T-helper 2 cell treated with Interferon-gamma antibody and Interleukin-4, amounts not matched to agents 5 μg/mL and 100 μg/mL, for 36 hours (primary cell): ENCODE measurements around the gene NEK1.

ENCODE experiments used
- DNase-seq: peaks from one replicate; pipeline ENCODE4 v3.0.0; 2021; ENCODE audit warnings: low spot score
- H3K27ac Mint-ChIP-seq: one replicate; pipeline ENCODE4 v1.8.0; 2021; ENCODE audit warnings: mild to moderate bottlenecking, mixed read lengths
- H3K27me3 Mint-ChIP-seq: one replicate; pipeline ENCODE4 v1.8.0; 2021; ENCODE audit warnings: low read depth, mixed read lengths
- H3K36me3 Mint-ChIP-seq: one replicate; pipeline ENCODE4 v1.8.0; 2021; ENCODE audit warnings: low read depth, mixed read lengths
- H3K4me1 Mint-ChIP-seq: one replicate; pipeline ENCODE4 v1.8.0; 2021; ENCODE audit warnings: low read depth, mixed read lengths
- H3K4me3 Mint-ChIP-seq: one replicate; pipeline ENCODE4 v1.8.0; 2022; ENCODE audit warnings: mild to moderate bottlenecking, moderate library complexity, mixed read lengths
- H3K9me3 Mint-ChIP-seq: one replicate; pipeline ENCODE4 v1.8.0; 2021; ENCODE audit warnings: mixed read lengths

The NEK1 gene

GRCh38 chr4:169619958-169620879, 7.8 kb upstream of the NEK1 start, which contains the start of gene CLCN3:
CLCN3 (plus strand) TSS chr4:169620578; CDS start chr4:169635929, 15,351 bp downstream.
- no peaks in the 10 kb centered on the region for H3K27me3 Mint-ChIP-seq
- DNase-seq, result peak; percentile 92
- H3K4me3 Mint-ChIP-seq, result peak within 1 kb of the TSS; percentile 99
- H3K9me3 Mint-ChIP-seq, result no peaks in the 10 kb centered on the region
- peaks cover 59% of the 10 kb centered on the region for H3K4me1 Mint-ChIP-seq
- peak within 1 kb of the TSS; percentile 99 for H3K27ac Mint-ChIP-seq
- H3K36me3 Mint-ChIP-seq, result peaks cover 6% of the 10 kb centered on the region

- Mint-ChIP-seq H3K4me3 (peak overlapping the region; percentile 99), H3K27me3 (no peaks in the 10 kb centered on the region), H3K36me3 (peaks cover 3% of the 10 kb centered on the region), H3K4me1 (peaks cover 57% of the 10 kb centered on the region), H3K9me3 (no peaks in the 10 kb centered on the region), H3K27ac (peak overlapping the region; percentile 99)
- DNase-seq, result peak; percentile 35
Observed at GRCh38 chr4:169619518-169619957, 7.2 kb upstream of the NEK1 start.

GRCh38 chr4:169618986-169619385, 6.6 kb upstream of the NEK1 start:
- Mint-ChIP-seq H3K4me3 (peak overlapping the region; percentile 99), H3K9me3 (no peaks in the 10 kb centered on the region), H3K27me3 (no peaks in the 10 kb centered on the region), H3K27ac (peak overlapping the region; percentile 99), H3K4me1 (peaks cover 57% of the 10 kb centered on the region), H3K36me3 (peaks cover 3% of the 10 kb centered on the region)
- no peak for DNase-seq

GRCh38 chr4:169618286-169618685, 5.9 kb upstream of the NEK1 start:
- H3K36me3 Mint-ChIP-seq, result no peaks in the 10 kb centered on the region
- H3K27ac Mint-ChIP-seq, result peak overlapping the region; percentile 99
- DNase-seq, result no peak
- no peaks in the 10 kb centered on the region for H3K27me3 Mint-ChIP-seq
- H3K4me3 Mint-ChIP-seq, result peak overlapping the region; percentile 99
- no peaks in the 10 kb centered on the region for H3K9me3 Mint-ChIP-seq
- peaks cover 56% of the 10 kb centered on the region for H3K4me1 Mint-ChIP-seq

- Mint-ChIP-seq H3K9me3 (no peaks in the 10 kb centered on the region), H3K4me1 (peaks cover 56% of the 10 kb centered on the region), H3K27me3 (no peaks in the 10 kb centered on the region), H3K27ac (peak overlapping the region; percentile 13), H3K36me3 (no peaks in the 10 kb centered on the region), H3K4me3 (no peak overlapping the region)
- no peak for DNase-seq
Observed at GRCh38 chr4:169617306-169617705, 4.9 kb upstream of the NEK1 start.

- DNase-seq, result no peak
- Mint-ChIP-seq H3K27me3 (no peaks in the 10 kb centered on the region), H3K4me1 (peaks cover 51% of the 10 kb centered on the region), H3K9me3 (no peaks in the 10 kb centered on the region), H3K27ac (peak overlapping the region; percentile 13), H3K4me3 (no peak overlapping the region), H3K36me3 (no peaks in the 10 kb centered on the region)
Observed at GRCh38 chr4:169616846-169617245, 4.5 kb upstream of the NEK1 start.

GRCh38 chr4:169615467-169616106, 3.2 kb upstream of the NEK1 start:
- Mint-ChIP-seq H3K4me1 (peaks cover 55% of the 10 kb centered on the region), H3K4me3 (peak overlapping the region; percentile 15), H3K36me3 (no peaks in the 10 kb centered on the region), H3K27ac (peak overlapping the region; percentile 72), H3K9me3 (no peaks in the 10 kb centered on the region), H3K27me3 (no peaks in the 10 kb centered on the region)
- peak; percentile 52 for DNase-seq

GRCh38 chr4:169612871-169613859, 782 bp upstream of the NEK1 start:
- Mint-ChIP-seq H3K36me3 (peaks cover 2% of the 10 kb centered on the region), H3K9me3 (no peaks in the 10 kb centered on the region), H3K27me3 (no peaks in the 10 kb centered on the region), H3K4me1 (peaks cover 47% of the 10 kb centered on the region), H3K27ac (peak overlapping the region; percentile 98), H3K4me3 (peak overlapping the region; percentile 95)
- peak; percentile 68 for DNase-seq

- Mint-ChIP-seq H3K36me3 (peaks cover 17% of the 10 kb centered on the region), H3K9me3 (no peaks in the 10 kb centered on the region), H3K27me3 (no peaks in the 10 kb centered on the region), H3K4me1 (peaks cover 41% of the 10 kb centered on the region), H3K27ac (peak overlapping the region; percentile 32), H3K4me3 (peak overlapping the region; percentile 95)
- DNase-seq, result no peak
Observed at GRCh38 chr4:169611157-169611556, 1.2 kb downstream of the NEK1 start.

GRCh38 chr4:169604903-169605331, 7.5 kb downstream of the NEK1 start:
- no peaks in the 10 kb centered on the region for H3K9me3 Mint-ChIP-seq
- H3K27me3 Mint-ChIP-seq, result no peaks in the 10 kb centered on the region
- H3K4me3 Mint-ChIP-seq, result peak overlapping the region; percentile 59
- H3K4me1 Mint-ChIP-seq, result peaks cover 47% of the 10 kb centered on the region
- peaks cover 34% of the 10 kb centered on the region for H3K36me3 Mint-ChIP-seq
- DNase-seq, result no peak
- H3K27ac Mint-ChIP-seq, result peak overlapping the region; percentile 78

- Mint-ChIP-seq H3K27ac (peak overlapping the region; percentile 78), H3K27me3 (no peaks in the 10 kb centered on the region), H3K4me3 (peak overlapping the region; percentile 59), H3K36me3 (peaks cover 35% of the 10 kb centered on the region), H3K9me3 (no peaks in the 10 kb centered on the region), H3K4me1 (peaks cover 46% of the 10 kb centered on the region)
- peak; percentile 40 for DNase-seq
Observed at GRCh38 chr4:169604131-169604900, 8.1 kb downstream of the NEK1 start.

GRCh38 chr4:169603312-169603711, 9.1 kb downstream of the NEK1 start:
- Mint-ChIP-seq H3K4me1 (peaks cover 44% of the 10 kb centered on the region), H3K36me3 (peaks cover 35% of the 10 kb centered on the region)

More at GRCh38 chr4:169603312-169603711, 9.1 kb downstream of the NEK1 start:
- H3K9me3 Mint-ChIP-seq, result no peaks in the 10 kb centered on the region
- H3K4me3 Mint-ChIP-seq, result no peak overlapping the region
- no peaks in the 10 kb centered on the region for H3K27me3 Mint-ChIP-seq
- no peak overlapping the region for H3K27ac Mint-ChIP-seq
- no peak for DNase-seq
